Measurements from ENCODE around the gene ARNT2. TPM values are rescaled to one million over a fixed set of nuclear protein-coding genes. Genes with fewer than 3 reads are reported as not detected.

Gene ARNT2
- total and polyA plus RNA-seq, 2 experiments from 2014 or later: 3.9 to 5.3 TPM

DNA sequence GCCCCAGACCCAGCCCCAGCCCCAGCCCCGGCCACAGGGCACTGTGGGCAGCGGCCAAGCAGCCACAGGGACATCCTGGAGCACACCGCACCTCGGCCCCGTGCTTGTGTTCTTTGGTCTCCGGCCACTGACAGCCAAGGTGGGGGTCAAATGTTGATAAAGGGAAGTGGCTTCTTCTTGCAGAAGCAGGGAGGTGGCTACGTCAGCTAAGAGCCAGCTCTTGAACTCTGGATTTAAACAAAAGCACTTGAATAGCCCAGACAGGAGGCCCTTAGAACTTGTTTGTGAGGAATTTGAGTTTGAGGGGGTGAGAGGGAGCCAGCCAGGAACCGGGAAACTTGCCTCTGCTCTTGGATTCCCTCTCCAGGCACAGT, 155.1 kb downstream of the ARNT2 start:
- H3K36me3 ChIP-seq (replicated peaks; ENCODE audit: insufficient read depth, low read depth): no peaks in the 10 kb centered on the region

DNA sequence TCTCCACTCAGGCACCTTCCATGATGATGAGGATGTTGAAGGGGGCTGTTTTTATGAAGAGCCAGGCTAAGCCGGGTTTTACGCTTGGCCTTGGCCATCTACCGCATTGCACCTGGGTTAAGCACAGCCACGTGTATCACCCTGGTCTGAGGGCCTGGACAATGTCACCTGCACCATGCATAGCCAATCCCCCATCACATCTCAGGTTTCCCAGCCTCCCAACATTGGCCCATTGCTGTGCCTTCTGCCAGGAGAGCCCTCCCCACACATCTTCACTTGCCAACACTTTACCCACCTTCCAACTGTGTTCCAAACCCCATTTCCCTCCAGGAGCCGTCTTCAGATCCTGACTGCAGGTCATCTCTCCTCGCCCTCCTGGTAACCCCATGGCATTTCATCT, 155.6 kb downstream of the ARNT2 start:
- H3K9me3 ChIP-seq (ENCODE audit: low read depth): no peaks in the 10 kb centered on the region
- H3K79me2 ChIP-seq: no peaks in the 10 kb centered on the region
- no peak overlapping the region for H3K4me3 ChIP-seq
- H4K20me1 ChIP-seq (ENCODE audit: insufficient read depth, poor library complexity, severe bottlenecking): no peaks in the 10 kb centered on the region
- H3K4me2 ChIP-seq: no peak overlapping the region
- no peak for DNase-seq (ENCODE audit: low spot score)
- no peaks in the 10 kb centered on the region for H3K36me3 ChIP-seq (replicated peaks; ENCODE audit: insufficient read depth, low read depth)
- H3K27ac ChIP-seq: no peak overlapping the region
- H3K27me3 ChIP-seq: no peaks in the 10 kb centered on the region
- no peak overlapping the region for H2AFZ ChIP-seq
- WGBS (ENCODE audit: low lambda C conversion rate, missing lambda C conversion rate): 76% methylated on average over 6 of the region's 6 CpGs
- no peaks in the 10 kb centered on the region for H3K9me2 ChIP-seq (replicated peaks; ENCODE audit: insufficient read depth)
- TF ChIP-seq, protein P1, sequence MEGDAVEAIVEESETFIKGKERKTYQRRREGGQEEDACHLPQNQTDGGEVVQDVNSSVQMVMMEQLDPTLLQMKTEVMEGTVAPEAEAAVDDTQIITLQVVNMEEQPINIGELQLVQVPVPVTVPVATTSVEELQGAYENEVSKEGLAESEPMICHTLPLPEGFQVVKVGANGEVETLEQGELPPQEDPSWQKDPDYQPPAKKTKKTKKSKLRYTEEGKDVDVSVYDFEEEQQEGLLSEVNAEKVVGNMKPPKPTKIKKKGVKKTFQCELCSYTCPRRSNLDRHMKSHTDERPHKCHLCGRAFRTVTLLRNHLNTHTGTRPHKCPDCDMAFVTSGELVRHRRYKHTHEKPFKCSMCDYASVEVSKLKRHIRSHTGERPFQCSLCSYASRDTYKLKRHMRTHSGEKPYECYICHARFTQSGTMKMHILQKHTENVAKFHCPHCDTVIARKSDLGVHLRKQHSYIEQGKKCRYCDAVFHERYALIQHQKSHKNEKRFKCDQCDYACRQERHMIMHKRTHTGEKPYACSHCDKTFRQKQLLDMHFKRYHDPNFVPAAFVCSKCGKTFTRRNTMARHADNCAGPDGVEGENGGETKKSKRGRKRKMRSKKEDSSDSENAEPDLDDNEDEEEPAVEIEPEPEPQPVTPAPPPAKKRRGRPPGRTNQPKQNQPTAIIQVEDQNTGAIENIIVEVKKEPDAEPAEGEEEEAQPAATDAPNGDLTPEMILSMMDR (IDR thresholded peaks at IDR 0.05; ENCODE audit: poor library complexity): no peak
- TF ChIP-seq EZH2phosphoT487 (IDR thresholded peaks at IDR 0.05; ENCODE audit: low read depth, severe bottlenecking, unreplicated experiment) (no peak), EZH2 (IDR thresholded peaks at IDR 0.05; ENCODE audit: borderline replicate concordance) (no peak)
- no peaks in the 10 kb centered on the region for H3K4me1 ChIP-seq (ENCODE audit: insufficient read depth)

More for the DNA sequence above, 155.1 kb downstream of the ARNT2 start:
- no peak for DNase-seq (ENCODE audit: low spot score)
- TF ChIP-seq EZH2phosphoT487 (IDR thresholded peaks at IDR 0.05; ENCODE audit: low read depth, severe bottlenecking, unreplicated experiment): no peak
- TF ChIP-seq, protein P1 (IDR thresholded peaks at IDR 0.05; ENCODE audit: poor library complexity): no peak
- no peak for TF ChIP-seq EZH2 (IDR thresholded peaks at IDR 0.05; ENCODE audit: borderline replicate concordance)
- no peak overlapping the region for H3K4me3 ChIP-seq
- no peaks in the 10 kb centered on the region for H3K9me2 ChIP-seq (replicated peaks; ENCODE audit: insufficient read depth)
- no peaks in the 10 kb centered on the region for H3K79me2 ChIP-seq
- no peaks in the 10 kb centered on the region for H3K9me3 ChIP-seq (ENCODE audit: low read depth)
- 85% methylated on average over 6 of the region's 8 CpGs for WGBS (ENCODE audit: low lambda C conversion rate, missing lambda C conversion rate)
- no peaks in the 10 kb centered on the region for H3K27me3 ChIP-seq
- H3K4me2 ChIP-seq: no peak overlapping the region
- H2AFZ ChIP-seq: no peak overlapping the region
- no peaks in the 10 kb centered on the region for H3K4me1 ChIP-seq (ENCODE audit: insufficient read depth)
- no peaks in the 10 kb centered on the region for H4K20me1 ChIP-seq (ENCODE audit: insufficient read depth, poor library complexity, severe bottlenecking)
- no peak overlapping the region for H3K27ac ChIP-seq

DNA sequence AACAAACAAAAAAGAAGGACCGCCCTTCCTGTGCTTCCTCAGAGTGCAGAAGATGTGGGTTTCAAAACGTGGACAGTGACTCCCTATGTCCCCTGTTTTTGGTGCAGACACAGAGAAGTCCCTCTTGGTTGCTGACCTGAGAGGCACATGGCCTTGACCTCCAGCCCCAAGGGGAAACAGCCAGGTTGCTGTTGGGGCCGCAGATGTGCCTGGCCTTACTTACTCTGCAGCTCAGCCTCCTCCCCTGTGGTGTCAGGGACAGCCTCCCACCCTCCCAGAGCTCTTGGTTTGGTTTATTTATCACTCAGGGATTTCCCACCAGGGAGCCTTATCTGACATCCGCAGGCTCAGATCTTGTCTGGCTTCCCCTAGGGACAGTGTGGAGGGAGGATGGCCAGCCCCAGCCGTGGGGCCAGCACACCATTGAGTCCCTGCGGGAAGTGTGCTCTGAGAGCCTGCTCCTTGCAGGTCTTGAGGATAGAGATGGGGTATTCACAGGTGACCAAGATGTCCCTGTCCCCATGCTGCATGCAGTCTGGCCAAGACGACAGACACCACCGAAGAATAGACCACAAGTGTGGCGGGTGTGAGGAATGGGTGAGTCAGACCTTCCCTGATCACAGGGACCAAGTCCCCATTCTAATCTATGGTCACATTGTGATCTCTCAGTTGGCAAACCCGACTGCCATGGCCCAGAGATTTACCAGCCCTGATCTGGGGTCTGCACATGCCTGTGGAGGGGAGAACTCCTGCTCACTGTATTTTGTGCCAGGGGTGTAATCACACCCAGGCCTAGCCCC, 156.6 kb downstream of the ARNT2 start:
- TF ChIP-seq EZH2phosphoT487 (IDR thresholded peaks at IDR 0.05; ENCODE audit: low read depth, severe bottlenecking, unreplicated experiment): no peak
- TF ChIP-seq, protein P1 (IDR thresholded peaks at IDR 0.05; ENCODE audit: poor library complexity): no peak
- TF ChIP-seq EZH2 (IDR thresholded peaks at IDR 0.05; ENCODE audit: borderline replicate concordance): no peak
- Histone ChIP-seq H3K4me2 (no peak overlapping the region), H3K27ac (no peak overlapping the region), H3K79me2 (no peaks in the 10 kb centered on the region), H3K9me3 (ENCODE audit: low read depth) (no peaks in the 10 kb centered on the region), H3K36me3 (replicated peaks; ENCODE audit: insufficient read depth, low read depth) (no peaks in the 10 kb centered on the region), H3K9me2 (replicated peaks; ENCODE audit: insufficient read depth) (no peaks in the 10 kb centered on the region), H3K27me3 (no peaks in the 10 kb centered on the region), H3K4me1 (ENCODE audit: insufficient read depth) (no peaks in the 10 kb centered on the region), H4K20me1 (ENCODE audit: insufficient read depth, poor library complexity, severe bottlenecking) (no peaks in the 10 kb centered on the region), H3K4me3 (no peak overlapping the region), H2AFZ (no peak overlapping the region)
- 66% methylated on average over 10 of the region's 10 CpGs for WGBS (ENCODE audit: low lambda C conversion rate, missing lambda C conversion rate)
- no peak for DNase-seq (ENCODE audit: low spot score)

Data from hepatocyte (in vitro differentiated cells).